DMS 273 (cell line): ENCODE results near the gene SCARF2.
"Not testable (repeated sequence)": the region's sequence is repeated elsewhere in the genome, so short reads cannot be mapped to it uniquely, and the experiment has no call there.

Experiments used
- DNase-seq: peaks from one replicate; lab custom pipeline; 2025; ENCODE audit not compliant: unreplicated experiment; lab: John Stamatoyannopoulos, UW

Gene SCARF2

DNA sequence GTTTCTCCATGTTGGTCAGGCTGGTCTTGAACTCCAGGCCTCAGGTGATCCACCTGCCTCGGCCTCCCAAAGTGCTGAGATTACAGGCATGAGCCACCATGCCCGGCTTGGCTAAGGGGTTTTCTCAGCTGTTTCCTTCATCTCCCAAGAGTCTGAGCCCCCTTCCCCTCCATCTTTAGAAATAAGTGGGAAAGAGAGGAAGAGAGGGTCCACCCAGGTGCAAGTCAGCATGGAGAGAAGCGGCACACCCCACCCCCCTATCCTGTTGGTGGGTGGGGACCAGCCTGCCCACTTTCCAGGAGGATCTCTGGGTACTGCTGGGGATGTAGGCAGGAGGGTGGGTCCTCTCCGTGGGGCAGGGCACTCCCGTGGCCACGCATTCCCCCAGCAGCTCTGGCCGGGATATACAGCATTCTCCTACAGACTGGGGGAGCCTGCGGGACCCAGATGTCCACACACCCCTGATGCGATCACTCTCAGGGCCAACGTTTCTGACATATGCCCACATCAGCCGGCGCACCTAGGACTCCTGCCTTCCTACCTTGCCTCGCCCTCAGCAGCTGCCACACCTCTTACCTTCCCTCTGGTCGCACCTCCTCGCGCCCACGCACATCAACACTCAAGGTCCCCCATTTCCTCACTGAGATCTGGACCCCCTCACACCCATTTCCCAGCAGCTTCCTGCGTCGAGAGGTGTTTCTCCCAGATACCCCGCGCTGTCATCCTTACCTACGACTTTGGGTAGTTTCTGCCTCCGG is 8.9 kb downstream of the SCARF2 start:
- DNase-seq: no peak

DNA sequence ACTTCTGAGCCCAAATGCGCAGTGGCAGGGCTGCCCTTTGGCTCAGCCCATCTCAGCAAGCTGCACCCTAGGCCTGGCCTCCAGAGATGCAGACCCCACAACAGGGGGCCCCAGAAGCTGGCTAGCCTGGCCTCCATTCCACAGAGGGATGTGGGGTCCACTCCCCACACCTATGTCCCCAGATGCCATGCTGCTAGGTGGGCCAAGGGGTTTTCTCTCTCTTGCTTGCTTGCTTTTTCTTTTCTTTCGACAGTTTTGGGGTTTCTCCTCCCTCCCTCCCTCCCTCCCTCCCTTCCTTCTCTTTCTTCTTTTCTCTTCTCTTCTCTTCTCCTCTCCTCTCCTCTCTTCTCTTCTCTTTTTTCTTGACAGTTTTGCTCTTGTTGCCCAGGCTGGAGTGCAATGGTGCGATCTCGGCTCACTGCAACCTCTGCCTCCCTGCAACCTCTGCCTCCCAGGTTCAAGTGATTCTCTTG is 9.6 kb downstream of the SCARF2 start:
- DNase-seq: no peak

DNA sequence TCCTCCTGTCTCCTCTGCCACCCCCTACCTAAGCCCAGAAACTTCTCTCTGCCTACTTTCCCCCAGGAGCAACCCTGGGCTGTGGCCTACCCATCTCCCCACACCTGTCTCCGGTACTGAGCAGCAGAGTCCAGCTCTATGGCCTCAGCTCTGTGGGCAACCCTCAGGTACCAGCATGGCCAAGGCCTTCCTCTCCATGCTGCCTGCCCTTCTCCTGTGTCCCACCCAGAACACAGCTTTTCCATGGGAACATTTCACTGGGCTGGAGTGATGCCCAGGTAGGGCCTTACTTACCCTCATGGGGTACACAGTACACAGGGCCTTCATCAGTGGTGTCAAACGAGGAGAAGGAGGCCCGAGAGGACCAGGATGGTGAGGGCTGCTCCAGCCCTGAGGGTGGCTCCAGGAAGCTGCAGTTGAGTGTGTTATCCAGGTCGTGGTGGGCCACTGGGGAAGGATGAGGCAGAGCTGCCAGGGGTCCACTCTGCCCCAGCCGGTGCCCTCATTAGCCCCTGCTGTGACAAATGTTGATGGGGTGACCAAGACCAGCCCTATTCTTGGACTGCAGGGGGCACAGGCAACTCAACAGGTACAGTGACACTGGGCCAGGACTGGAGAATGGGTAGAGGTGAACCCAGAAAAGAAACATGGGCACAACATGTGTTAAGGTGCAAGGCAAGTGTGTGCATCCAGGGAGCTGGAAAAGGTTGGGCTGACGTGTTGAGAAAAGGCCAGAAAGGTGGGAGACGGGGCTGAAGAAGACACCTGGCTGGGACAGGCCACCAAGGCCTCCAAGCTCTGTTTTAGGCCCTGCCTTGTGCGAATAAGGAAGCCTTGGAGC is 10.3 kb downstream of the SCARF2 start:
- DNase-seq: no peak

DNA sequence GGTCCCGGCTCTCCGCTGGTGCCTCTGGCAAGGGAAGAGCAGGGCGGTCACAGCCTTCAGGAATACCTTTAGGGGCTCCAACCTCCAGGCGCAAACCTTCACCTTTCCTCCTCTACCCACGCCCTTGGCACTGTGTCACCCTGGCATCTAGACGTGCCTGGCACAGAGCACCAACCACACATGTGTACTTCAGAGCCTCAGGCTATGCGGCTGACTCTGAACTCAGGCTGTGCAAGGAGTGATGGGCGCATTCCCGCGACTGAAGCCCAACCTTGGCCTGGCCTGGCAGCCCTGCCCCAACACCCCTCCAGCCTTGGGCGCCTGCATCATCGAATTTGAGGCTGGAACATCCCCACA is 11.4 kb downstream of the SCARF2 start:
- no peak for DNase-seq

DNA sequence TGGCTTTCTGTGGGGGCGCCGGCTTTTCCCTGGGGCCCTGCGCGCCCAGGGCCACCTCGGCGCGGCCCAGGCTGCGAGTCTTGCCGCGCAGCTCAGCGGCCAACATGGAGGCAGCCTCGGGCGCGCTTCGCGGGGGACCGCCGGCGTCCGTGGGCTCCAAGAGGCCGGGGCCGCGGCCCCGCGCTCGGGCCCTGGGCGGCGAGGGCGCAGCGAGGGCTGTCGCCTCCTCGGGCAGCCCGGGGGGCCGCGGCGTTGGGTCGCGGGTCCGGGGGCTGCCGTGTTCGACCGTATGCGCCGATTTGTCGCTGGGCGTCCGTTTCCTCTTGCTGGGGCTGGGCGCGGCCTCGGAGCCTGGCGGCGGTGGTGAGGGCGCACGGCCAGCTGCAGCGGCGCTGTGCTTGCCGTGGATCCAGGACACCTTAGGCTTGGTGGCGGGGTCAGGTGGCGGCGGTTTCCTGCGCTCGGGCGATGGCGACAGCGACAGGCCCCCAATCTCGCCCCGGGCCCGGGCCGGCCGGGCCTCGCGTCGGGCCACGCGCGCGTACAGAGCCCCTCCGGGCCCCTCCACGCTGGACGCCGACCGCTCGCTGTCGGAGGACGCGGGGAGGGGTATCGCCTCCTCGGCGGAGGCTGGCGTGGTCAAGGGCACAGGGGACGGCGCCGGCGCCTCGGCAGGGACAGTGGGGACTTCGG is 11.9 kb downstream of the SCARF2 start:
- DNase-seq: no peak

DNA sequence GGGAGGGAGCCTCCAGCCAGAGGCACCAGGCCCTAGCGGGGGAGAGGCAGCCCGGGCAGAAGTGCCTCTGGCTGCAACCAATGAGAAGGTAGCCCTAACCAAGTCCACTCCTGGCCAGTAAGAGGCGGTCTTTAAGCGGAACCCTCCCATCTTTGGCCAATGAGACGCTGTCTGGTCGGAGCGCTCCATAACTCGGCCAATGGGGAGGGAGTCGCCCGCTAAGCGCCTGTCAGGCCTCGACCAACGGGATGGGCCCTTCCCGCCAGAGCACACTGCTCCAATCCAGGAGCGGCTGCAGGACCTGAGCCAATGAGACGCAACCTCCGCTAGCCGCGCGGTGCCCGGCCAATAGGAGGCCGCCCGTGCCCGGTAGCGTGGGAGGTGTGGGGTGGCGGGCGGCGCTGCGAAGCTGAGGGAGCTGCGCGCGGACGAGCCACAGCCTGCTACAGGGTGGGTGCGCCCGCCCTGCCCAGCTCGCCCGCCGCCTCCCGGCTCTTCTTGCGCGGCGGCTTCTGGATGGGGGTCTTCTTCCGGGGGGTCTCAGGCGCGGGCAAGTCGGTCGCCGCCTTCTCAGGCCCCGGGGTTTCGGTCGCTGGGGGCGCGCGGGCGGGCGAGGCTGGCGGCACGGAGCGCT is 12.6 kb downstream of the SCARF2 start:
- no peak for DNase-seq

DNA sequence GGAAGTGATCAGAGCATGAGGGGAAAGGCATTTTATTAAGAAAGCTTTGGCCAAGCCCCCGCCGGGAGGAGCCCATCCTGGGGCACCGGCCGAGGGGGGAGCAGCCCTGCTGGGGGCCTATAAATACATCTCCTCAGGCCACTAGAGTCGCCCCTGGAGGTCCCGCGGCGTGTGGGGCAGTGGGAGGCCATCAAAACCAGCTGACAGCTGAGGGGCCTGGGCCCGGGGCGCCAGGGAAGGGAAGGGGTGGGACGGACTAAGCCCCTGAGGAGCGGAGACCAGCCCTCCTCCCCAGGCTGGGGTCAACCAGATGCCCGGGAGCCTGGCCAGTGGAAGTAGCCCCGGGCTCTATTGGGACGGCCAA is 13.1 kb downstream of the SCARF2 start:
- DNase-seq: no peak

DNA sequence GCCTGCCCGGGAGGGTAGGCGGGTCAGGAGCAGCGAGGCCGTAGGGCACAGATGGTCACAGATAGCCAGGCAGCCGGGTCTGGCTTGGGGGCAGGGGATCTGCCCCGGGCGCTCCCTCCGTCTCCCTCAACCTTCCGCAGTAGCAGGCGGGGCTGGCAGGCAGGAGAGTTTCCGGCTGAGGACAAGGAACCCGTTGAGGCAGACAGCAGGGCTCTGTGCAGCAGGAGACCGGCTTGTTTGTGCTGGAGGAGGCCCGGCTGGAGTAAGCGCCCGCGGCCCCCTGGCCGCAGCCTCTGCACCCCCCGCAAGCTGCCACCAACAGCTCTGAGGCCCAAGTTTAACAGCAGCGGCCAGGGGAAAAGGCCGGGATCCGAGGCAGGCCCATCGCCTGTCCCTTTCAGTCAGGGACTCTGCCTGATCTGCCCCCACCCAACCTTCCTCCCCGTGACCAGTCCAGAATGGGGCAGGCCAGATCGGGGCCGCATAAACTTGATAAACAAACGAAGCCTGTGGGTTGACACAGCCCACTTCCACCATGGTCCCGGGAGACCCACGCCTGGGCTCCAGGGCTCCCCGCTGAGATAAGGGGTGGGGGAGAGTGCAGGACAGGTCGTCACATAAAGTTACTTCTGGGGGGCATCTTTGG is 13.6 kb downstream of the SCARF2 start:
- DNase-seq: no peak

DNA sequence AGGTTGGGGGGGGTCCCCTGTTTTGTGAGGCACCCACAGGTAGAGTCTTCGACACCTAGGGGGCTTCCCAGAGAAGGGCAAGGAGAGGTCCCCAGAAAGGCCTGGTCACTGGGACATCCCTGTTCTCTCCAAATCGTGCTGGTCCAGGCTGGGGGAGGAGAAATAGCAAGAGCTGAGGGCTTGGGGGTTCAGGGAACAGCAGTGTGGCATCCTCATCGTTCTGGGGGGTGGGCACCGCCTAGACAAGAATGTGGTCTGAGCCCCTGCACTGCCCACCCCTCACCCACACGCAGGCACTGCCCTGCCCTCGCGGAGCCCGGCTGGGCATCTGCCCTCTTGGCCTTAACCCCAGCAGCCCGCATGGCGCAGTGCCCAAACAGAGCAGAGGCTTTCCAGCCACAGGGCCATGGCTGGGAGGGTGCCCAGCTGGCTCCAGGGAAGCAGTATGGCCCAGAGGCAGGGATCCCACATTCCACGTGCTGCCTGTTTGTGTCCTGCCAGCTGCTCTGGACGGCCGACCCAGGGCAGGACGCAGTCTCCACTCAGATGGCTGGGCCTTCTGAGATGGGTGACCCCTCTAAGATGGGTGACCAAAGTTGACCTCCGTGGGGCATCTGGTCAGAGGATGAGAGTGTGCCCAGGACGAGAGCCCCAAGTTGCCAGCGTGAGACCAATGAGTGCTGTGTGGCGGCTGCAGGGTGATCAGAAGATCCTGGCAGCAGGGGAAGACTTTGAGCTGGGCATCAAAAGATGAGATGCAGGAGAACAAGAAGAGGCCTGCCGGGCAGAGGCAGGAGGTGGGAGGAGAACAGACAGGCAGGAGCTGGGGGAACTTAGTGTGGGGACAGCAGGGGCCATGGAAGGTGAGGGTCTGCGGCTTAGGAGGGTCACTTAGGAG is 14.4 kb downstream of the SCARF2 start:
- peak; percentile 73 for DNase-seq

DNA sequence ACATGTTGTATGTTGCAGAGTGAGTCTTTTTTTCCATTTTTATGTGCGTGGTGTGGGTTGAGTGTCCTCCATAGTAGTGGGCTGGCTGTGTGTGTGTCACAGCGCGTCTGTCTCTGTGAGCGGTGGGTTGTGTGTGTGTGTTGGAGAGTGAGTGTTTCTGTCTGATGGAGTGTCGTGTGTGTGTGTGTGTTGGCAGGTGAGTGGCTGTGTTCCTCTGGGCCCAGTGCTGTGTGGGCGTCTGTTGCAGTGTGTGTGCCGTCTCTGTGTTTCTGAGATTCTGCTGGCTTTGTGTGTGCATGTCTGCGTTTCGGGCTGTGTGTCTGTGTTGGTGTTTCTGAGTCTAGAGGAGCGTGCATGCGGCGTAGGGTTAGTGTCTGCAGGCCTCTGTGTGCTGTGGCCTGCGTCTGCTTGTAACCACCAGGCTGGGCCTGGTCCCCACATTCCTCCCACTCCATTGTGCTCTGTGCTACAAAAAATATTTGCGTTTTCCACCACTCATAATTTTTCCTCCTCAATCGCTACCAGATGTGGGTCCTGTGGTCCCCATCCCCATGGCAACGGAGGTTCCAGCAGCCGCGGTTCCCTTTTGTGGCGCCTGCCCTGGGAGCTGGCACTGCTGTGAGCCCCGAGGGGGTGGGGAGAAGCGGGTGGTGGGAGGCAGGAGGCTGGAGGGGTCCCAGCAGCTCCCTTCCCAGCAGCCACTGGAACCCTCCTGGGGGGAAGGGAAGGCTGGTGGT is 15.2 kb downstream of the SCARF2 start:
- DNase-seq: peak; percentile 31

DNA sequence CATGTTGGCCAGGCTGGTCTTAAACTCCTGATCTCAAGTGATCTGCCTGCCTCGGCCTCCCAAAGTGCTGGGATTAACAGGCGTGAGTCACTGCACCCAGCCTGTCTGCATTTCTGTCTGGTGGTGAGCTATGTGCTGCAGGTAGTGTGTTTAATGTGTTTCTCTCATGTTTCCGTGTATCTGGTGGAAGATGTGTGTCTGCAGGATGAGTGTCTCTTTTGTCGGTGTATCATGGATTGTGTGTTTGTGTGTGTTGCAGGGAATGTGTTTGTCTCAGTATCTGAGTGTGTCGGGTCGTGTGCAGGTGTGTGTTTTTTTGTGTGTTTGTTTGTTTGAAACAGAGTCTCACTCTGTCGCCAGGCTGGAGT is 16.1 kb downstream of the SCARF2 start:
- no peak for DNase-seq

DNA sequence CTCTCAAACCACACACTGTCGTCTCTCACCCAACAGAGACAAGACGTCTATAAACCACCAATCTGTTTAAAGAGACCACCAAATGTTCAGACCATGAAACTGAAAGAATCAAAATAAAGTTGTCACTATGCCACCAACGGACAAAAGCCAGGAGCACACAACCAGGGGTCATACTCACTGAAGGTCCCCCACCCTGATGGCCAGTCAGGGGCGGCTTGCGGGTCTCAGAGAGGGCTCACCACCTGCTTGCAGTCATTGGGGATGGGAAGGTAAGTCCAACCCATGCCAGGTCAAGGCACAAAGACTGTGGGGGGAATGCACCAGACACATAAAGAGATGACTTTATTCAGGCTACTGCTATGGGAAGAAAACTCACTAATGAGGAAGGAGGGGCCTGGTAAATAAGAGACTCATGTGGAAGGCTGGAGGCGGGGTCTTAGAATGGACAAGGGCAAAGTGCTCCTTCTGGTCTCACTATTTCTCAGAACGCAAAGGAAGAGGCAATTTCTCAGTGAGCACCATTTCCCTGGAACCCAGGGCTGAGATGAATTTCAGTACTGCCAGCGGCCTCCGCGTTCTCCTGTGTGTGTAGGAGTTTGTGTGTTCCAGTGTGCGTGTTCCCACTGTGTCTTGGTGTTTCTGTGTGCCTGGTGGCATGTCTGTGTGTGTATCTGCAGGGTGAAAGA is 17.3 kb downstream of the SCARF2 start:
- no peak for DNase-seq

DNA sequence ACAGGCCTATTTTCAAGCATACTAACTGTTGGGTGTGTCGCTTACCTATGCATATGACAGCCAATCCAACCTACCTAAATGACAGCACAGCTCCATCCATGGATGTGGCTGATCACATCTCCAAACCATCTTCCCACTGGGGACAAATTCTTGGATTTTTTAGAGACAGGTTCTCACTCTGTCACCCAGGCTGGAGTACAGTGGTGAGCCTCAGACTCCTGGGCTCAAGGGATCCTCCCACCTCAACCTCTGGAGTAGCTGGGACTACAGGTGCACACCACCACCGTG is 18.0 kb downstream of the SCARF2 start:
- DNase-seq: no peak

DNA sequence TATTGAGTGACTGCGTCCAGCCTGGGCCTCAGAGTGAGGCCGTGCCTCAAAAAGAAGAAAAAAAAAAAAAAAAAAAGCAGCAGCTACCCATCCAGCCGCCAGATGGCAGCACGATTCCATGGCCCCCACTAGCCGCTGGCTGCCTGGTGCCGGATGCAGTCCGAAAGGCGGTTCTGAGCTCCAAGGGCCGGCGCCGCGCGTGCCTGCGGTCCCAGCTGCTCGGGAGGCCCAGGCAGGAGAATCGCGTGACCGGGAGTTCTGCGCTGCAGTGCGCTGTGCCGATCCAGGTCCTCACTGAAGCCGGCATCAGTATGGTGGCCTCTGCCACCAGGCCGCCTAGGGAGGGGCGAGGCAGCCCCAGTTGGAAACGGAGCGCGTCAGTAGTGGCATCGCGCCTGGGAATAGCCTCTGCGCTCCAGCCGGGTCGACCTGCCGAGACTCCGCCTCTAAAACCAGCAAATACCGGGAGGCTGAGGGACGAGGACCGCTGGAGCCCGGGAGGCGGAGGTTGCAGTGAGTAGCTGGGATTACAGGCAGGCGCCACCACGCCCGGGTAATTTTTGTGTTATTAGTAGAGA is 19.3 kb downstream of the SCARF2 start:
- DNase-seq: peak; percentile 84

DNA sequence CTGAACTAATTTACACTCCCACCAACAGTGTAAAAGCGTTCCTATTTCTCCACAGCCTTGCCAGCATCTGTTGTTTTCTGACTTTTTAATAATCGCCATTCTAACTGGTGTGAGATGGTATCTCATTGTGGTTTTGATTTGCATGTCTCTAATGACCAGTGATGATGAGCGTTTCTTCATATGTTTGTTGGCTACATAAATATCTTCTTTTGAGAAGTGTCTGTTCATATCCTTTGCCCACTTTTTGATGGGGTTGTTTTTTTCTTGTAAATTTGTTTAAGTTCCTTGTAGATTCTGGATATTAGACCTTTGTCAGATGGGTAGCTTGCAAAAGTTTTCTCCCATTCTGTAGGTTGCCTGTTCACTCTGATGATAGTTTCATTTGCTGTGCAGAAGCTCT is 21.9 kb downstream of the SCARF2 start:
- DNase-seq: not testable (repeated sequence)

DNA sequence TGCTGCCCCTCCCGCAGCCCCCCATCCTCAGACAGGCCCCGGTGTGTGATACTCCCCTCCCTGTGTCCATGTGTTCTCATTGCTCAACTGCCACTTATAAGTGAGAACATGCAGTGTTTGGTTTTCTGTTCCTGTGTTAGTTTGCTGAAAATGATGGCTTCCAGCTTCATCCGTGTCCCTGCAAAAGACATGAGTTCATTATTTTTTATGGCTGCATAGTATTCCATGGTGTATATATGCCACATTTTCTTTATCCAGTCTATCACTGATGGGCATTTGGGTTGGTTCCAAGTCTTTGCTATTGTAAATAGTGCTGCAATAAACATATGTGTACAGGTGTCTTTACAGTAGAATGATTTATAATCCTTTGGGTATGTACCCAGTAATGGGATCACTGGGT is 22.4 kb downstream of the SCARF2 start:
- not testable (repeated sequence) for DNase-seq

DNA sequence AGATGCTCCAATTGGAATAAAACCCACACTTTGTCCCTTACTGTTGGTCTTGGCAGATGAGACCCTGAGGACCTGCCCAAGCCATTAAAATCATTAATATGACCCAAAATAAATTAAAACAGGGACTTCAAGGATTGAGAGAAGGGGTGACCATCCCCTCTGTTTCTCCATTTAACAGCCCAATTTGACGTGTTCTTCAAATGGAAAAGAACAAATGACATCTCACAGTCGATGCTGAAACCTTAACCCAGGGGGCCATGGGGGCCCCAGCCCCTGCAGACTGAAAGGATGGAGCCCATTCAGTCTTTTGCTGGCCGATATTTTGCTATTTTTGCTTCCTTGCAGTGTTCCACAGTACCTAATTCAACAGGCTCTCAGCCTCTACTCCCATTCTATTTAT is 23.2 kb downstream of the SCARF2 start:
- no peak for DNase-seq

DNA sequence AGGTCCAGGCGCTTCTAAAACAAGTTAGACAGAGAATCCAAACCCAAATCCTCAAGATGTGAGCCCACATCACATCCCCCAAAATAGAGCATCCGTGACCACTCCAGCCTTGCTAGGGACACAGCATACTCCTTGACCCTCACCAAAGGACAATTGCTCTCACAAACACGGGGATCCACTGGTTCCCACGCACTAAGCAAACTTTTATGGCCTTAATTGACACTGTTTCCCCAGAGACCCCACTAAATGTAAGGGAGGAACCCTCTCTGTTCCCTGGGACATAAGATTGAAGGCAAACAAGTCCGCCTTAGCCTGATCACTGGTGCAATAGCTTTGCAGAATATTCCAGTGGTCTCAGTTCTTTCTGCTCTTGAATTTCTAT is 23.6 kb downstream of the SCARF2 start:
- no peak for DNase-seq
